ENCODE data around the gene RRBP1. TPM values are rescaled to one million over a fixed set of nuclear protein-coding genes. Genes with fewer than 3 reads are reported as not detected.

The RRBP1 gene
- total and polyA plus RNA-seq, 4 donors: 75.4 to 202 (median 130) TPM

DNA sequence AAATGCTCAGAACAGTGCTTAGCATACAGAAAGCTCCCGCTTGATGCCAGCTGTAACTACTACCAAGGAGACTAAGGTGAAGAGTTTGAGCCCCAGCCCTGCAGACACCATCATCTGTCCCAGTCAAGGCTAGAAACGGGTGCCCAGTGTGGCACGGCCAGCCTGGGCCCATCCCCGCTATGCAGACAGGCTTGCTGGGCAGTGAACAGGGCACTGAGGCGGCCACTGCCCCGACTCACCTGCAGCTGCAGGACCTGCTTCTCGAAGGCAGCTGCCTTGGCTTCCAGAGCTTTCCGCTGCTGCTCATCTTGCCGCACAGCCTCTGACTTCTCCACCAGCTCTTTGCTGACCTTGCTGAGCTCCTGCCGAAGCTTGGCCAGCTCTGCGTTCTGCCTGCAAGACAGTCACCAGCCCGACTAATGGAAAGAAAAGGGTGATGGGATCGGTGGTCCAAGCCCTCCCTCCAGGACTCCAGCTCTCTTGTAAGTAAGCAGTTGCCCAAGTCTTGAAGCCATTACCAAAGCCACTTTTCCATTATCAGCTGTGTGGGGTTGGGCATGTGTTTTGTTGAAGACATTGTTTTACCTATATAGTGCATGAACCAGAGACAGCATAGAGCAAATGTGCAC is 48.7 kb downstream of the RRBP1 start:
- Histone ChIP-seq H3K4me1 (ENCODE audit: control insufficient read depth in 4 of 4, insufficient read depth in 4 of 4, low read length in 3 of 4) (peaks cover 2 to 47% (median 17%) of the 10 kb centered on the region in 4 donors), H3K36me3 (ENCODE audit: control insufficient read depth in 4 of 4, insufficient read depth in 3 of 4, low read depth in 1 of 4, low read length in 3 of 4) (peaks cover 47 to 96% (median 67%) of the 10 kb centered on the region in 4 donors), H3K27me3 (ENCODE audit: control insufficient read depth in 4 of 4, insufficient read depth in 4 of 4, low read length in 3 of 4) (no peaks in the 10 kb centered on the region), H3K9ac (ENCODE audit: low read depth in 1 of 2, low read length in 2 of 2) (no peak overlapping the region), H3K9me3 (ENCODE audit: control insufficient read depth in 4 of 4, low read length in 3 of 4) (no peaks in the 10 kb centered on the region), H3K4me3 (ENCODE audit: low read depth in 1 of 3, low read length in 3 of 3) (no peak overlapping the region), H3K27ac (ENCODE audit: low read depth in 1 of 2, low read length in 2 of 2) (no peak overlapping the region)
- WGBS: 95% methylated on average over 13 of the region's 13 CpGs
- DNase-seq (ENCODE audit: low spot score): no peak
- TF ChIP-seq GABPA (IDR thresholded peaks at IDR 0.05 in 1 of 2, conservative IDR thresholded peaks at IDR 0.05 in 1 of 2) (no peak), RXRA (IDR thresholded peaks at IDR 0.05) (no peak), NR2F2 (IDR thresholded peaks at IDR 0.05) (no peak), TAF1 (conservative IDR thresholded peaks at IDR 0.05) (no peak), FOXA1 (IDR thresholded peaks at IDR 0.05) (no peak), SP1 (IDR thresholded peaks at IDR 0.05) (no peak), EGR1 (IDR thresholded peaks at IDR 0.05; ENCODE audit: low read depth in 2 of 2) (no peak), YY1 (IDR thresholded peaks at IDR 0.05) (no peak)
- TF ChIP-seq, protein P1, sequence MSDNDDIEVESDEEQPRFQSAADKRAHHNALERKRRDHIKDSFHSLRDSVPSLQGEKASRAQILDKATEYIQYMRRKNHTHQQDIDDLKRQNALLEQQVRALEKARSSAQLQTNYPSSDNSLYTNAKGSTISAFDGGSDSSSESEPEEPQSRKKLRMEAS (IDR thresholded peaks at IDR 0.05): no peak
- TF ChIP-seq, protein P2, sequence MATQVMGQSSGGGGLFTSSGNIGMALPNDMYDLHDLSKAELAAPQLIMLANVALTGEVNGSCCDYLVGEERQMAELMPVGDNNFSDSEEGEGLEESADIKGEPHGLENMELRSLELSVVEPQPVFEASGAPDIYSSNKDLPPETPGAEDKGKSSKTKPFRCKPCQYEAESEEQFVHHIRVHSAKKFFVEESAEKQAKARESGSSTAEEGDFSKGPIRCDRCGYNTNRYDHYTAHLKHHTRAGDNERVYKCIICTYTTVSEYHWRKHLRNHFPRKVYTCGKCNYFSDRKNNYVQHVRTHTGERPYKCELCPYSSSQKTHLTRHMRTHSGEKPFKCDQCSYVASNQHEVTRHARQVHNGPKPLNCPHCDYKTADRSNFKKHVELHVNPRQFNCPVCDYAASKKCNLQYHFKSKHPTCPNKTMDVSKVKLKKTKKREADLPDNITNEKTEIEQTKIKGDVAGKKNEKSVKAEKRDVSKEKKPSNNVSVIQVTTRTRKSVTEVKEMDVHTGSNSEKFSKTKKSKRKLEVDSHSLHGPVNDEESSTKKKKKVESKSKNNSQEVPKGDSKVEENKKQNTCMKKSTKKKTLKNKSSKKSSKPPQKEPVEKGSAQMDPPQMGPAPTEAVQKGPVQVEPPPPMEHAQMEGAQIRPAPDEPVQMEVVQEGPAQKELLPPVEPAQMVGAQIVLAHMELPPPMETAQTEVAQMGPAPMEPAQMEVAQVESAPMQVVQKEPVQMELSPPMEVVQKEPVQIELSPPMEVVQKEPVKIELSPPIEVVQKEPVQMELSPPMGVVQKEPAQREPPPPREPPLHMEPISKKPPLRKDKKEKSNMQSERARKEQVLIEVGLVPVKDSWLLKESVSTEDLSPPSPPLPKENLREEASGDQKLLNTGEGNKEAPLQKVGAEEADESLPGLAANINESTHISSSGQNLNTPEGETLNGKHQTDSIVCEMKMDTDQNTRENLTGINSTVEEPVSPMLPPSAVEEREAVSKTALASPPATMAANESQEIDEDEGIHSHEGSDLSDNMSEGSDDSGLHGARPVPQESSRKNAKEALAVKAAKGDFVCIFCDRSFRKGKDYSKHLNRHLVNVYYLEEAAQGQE (IDR thresholded peaks at IDR 0.05): no peak
- TF ChIP-seq, protein P3, sequence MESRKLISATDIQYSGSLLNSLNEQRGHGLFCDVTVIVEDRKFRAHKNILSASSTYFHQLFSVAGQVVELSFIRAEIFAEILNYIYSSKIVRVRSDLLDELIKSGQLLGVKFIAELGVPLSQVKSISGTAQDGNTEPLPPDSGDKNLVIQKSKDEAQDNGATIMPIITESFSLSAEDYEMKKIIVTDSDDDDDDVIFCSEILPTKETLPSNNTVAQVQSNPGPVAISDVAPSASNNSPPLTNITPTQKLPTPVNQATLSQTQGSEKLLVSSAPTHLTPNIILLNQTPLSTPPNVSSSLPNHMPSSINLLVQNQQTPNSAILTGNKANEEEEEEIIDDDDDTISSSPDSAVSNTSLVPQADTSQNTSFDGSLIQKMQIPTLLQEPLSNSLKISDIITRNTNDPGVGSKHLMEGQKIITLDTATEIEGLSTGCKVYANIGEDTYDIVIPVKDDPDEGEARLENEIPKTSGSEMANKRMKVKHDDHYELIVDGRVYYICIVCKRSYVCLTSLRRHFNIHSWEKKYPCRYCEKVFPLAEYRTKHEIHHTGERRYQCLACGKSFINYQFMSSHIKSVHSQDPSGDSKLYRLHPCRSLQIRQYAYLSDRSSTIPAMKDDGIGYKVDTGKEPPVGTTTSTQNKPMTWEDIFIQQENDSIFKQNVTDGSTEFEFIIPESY (IDR thresholded peaks at IDR 0.05): no peak
- TF ChIP-seq, protein P4, sequence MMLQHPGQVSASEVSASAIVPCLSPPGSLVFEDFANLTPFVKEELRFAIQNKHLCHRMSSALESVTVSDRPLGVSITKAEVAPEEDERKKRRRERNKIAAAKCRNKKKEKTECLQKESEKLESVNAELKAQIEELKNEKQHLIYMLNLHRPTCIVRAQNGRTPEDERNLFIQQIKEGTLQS (IDR thresholded peaks at IDR 0.05): no peak

DNA sequence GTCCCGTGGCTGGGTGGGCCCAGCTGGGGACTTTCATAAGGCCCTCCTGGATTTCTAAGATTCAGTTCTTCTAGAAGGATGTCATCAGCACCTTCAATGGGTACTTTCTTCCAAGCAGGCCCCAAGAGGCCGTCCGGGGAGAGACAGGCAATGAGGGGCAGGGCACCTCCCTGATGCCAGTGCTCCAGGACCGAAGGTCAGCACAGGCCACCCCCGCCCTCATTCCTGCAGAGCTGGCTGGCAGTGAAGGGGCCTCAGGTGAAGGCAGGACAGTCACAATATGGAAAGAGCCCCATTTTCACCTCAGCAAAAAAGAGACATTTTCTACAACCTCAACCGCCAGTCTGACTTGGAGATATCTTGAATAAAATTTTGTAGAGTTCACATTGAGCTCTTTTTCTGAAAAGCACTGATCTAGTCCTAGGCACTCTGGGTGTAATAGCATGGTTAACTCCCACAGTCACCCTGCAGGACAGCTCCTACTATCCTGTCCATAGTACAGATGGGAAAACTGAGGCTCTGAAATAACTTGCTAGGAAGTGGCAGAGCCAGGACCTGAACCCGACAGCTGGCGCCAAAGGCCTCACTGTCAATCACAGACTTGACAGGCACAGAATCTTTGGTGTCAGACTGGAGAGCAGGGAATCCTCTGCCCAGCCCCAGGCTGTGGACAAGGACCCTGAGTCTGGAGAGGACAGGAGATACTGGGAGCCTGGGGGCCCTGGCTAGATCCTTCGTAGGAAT is 50.3 kb downstream of the RRBP1 start:
- no peak overlapping the region for H3K4me3 ChIP-seq (ENCODE audit: low read depth in 1 of 3, low read length in 3 of 3)
- H3K27me3 ChIP-seq (ENCODE audit: control insufficient read depth in 4 of 4, insufficient read depth in 4 of 4, low read length in 3 of 4): no peaks in the 10 kb centered on the region
- no peak for DNase-seq (ENCODE audit: low spot score)
- H3K27ac ChIP-seq (ENCODE audit: low read depth in 1 of 2, low read length in 2 of 2): no peak overlapping the region
- peaks cover 3 to 61% (median 29%) of the 10 kb centered on the region in 4 donors for H3K4me1 ChIP-seq (ENCODE audit: control insufficient read depth in 4 of 4, insufficient read depth in 4 of 4, low read length in 3 of 4)
- no peak overlapping the region for H3K9ac ChIP-seq (ENCODE audit: low read depth in 1 of 2, low read length in 2 of 2)
- WGBS: 73% methylated on average over 9 of the region's 9 CpGs
- peaks cover 41 to 95% (median 70%) of the 10 kb centered on the region in 4 donors for H3K36me3 ChIP-seq (ENCODE audit: control insufficient read depth in 4 of 4, insufficient read depth in 3 of 4, low read depth in 1 of 4, low read length in 3 of 4)
- TF ChIP-seq FOXA1 (IDR thresholded peaks at IDR 0.05) (no peak), HNF4A (conservative IDR thresholded peaks at IDR 0.05) (no peak), RXRA (IDR thresholded peaks at IDR 0.05) (no peak), YY1 (IDR thresholded peaks at IDR 0.05) (no peak), JUND (IDR thresholded peaks at IDR 0.05) (no peak), HNF4G (IDR thresholded peaks at IDR 0.05) (no peak), FOXA2 (IDR thresholded peaks at IDR 0.05) (no peak)
- TF ChIP-seq, protein P4 (IDR thresholded peaks at IDR 0.05): no peak
- TF ChIP-seq, protein P1 (IDR thresholded peaks at IDR 0.05): no peak
- H3K9me3 ChIP-seq (ENCODE audit: control insufficient read depth in 4 of 4, low read length in 3 of 4): no peaks in the 10 kb centered on the region
